Measurements from ENCODE around the gene GABARAP.
A peak's percentile ranks its signal among the peaks of the same experiment; 100 is the strongest.

The GABARAP gene

DNA sequence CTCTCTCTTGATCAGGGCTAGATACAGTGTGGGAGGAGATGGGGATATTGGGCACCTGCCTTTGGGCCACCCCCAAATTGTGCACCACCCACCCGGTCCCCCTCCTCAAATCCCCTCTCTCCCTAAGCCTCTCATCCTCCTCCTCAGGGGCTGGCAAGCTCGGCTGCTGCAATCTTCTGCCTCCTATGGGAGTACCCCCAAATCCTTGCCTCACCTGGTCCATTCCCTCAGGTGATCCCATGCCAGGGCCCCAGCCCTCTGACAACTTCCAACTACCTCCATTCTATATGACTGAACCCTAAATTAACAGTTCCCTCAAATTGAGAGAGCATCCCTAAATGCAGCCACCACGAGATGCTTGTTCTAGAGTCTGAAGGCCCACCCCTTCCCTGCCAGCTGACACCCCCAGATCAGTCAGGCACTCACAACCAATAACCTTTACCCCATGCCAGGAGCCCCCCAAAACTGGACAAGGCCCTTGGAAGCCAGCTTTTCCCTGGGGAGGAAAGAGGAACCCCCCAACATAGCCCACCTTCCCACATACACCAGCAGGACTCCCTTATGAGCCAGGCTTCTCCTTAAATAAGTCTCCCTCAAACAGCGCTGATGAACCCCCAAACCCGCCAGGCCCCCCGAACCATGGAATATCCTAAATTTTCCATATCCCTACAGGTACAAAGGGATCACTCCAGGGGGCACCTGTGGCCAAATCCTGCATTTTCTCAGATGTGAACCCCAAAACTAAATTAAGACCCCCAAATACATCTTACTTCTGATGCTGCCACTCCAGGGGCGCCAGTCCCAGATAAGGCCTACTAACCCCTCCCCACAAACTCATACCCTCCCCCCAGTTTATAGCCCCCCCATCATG, 25.8 kb downstream of the GABARAP start:
- H3K36me3 ChIP-seq (ENCODE audit: control insufficient read depth in 2 of 2, insufficient read depth in 1 of 2, low read length in 2 of 2), result peaks cover 0 to 6% of the 10 kb centered on the region in 2 experiments; a peak in 1 of 3 replicates
- no peaks in the 10 kb centered on the region for H3K9me3 ChIP-seq (ENCODE audit: control insufficient read depth, insufficient read depth, low read depth, low read length)
- TF ChIP-seq PATZ1 (tag by site-specific recombination; IDR thresholded peaks at IDR 0.05) (peak; percentile 62; the same call in 1 of the 2 replicates), ZBTB48 (tag by site-specific recombination; IDR thresholded peaks at IDR 0.05) (peak; percentile 67; the same call in 1 of the 2 replicates), ZFHX2 (tag by site-specific recombination; conservative IDR thresholded peaks at IDR 0.05) (peak; percentile 29; the same call in 1 of the 2 replicates), ZBTB10 (tag by site-specific recombination; IDR thresholded peaks at IDR 0.05) (peak; percentile 98), SCRT2 (tag by site-specific recombination; IDR thresholded peaks at IDR 0.05) (peak; percentile 81), CTCF (tag by site-specific recombination; IDR thresholded peaks at IDR 0.05) (no peak), GLIS2 (tag by site-specific recombination; IDR thresholded peaks at IDR 0.05) (peak; percentile 53)
- TF ChIP-seq, protein P1, sequence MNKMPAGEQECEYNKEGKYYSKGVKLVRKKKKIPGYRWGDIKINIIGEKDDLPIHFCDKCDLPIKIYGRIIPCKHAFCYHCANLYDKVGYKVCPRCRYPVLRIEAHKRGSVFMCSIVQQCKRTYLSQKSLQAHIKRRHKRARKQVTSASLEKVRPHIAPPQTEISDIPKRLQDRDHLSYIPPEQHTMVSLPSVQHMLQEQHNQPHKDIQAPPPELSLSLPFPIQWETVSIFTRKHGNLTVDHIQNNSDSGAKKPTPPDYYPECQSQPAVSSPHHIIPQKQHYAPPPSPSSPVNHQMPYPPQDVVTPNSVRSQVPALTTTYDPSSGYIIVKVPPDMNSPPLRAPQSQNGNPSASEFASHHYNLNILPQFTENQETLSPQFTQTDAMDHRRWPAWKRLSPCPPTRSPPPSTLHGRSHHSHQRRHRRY (tag by site-specific recombination; IDR thresholded peaks at IDR 0.05), result no peak
- CTCF ChIA-PET, result interaction anchor here (1.2 kb wide), 1 partner anchor 171 kb away, joined by 9 read pairs; no protein-coding TSS in a partner anchor
- H3K4me1 ChIP-seq (ENCODE audit: control insufficient read depth, insufficient read depth, low read length), result peaks cover 11% of the 10 kb centered on the region
- H3K4me3 ChIP-seq (ENCODE audit: low read depth, low read length), result no peak overlapping the region
- no peak overlapping the region for H3K27ac ChIP-seq (ENCODE audit: extremely low read depth, low read depth, low read length)
- POLR2A ChIA-PET, result interaction anchor here (0.8 to 1.1 kb wide), 3 partner anchors 23 to 113 kb away, joined by 3 to 4 read pairs (median 3); partner anchors contain the start of gene PHF23

- peaks cover 11% of the 10 kb centered on the region for H3K4me1 ChIP-seq (ENCODE audit: control insufficient read depth, insufficient read depth, low read length)
- ChIA-PET CTCF (interaction anchor here (1.2 kb wide), 1 partner anchor 170 kb away, joined by 9 read pairs; no protein-coding TSS in a partner anchor), POLR2A (interaction anchor here (0.8 to 2.7 kb wide), 5 partner anchors 7 to 114 kb away, joined by 3 to 10 read pairs (median 4); partner anchors contain the start of genes GABARAP and PHF23)
- no peaks in the 10 kb centered on the region for H3K9me3 ChIP-seq (ENCODE audit: control insufficient read depth, insufficient read depth, low read depth, low read length)
- no peak overlapping the region for H3K4me3 ChIP-seq (ENCODE audit: low read depth, low read length)
- H3K27ac ChIP-seq (ENCODE audit: extremely low read depth, low read depth, low read length), result no peak overlapping the region
- H3K36me3 ChIP-seq (ENCODE audit: control insufficient read depth in 2 of 2, insufficient read depth in 1 of 2, low read length in 2 of 2), result no peaks in the 10 kb centered on the region
- TF ChIP-seq PATZ1 (tag by site-specific recombination; IDR thresholded peaks at IDR 0.05) (peak; percentile 27; the same call in 1 of the 2 replicates), ZNF138 (tag by site-specific recombination; IDR thresholded peaks at IDR 0.05; ENCODE audit: borderline replicate concordance) (no peak), ZXDB (tag by site-specific recombination; IDR thresholded peaks at IDR 0.05) (no peak), KLF10 (tag by site-specific recombination; IDR thresholded peaks at IDR 0.05) (no peak), SP2 (tag by site-specific recombination; IDR thresholded peaks at IDR 0.05) (peak; percentile 21; the same call in 1 of the 2 replicates), ZNF311 (tag by site-specific recombination; IDR thresholded peaks at IDR 0.05; ENCODE audit: borderline replicate concordance) (no peak), WT1 (tag by site-specific recombination; IDR thresholded peaks at IDR 0.05) (no peak), ZNF530 (tag by site-specific recombination; IDR thresholded peaks at IDR 0.05; ENCODE audit: low read depth) (no peak), ZNF157 (tag by site-specific recombination; IDR thresholded peaks at IDR 0.05) (no peak)
- TF ChIP-seq, protein P2, sequence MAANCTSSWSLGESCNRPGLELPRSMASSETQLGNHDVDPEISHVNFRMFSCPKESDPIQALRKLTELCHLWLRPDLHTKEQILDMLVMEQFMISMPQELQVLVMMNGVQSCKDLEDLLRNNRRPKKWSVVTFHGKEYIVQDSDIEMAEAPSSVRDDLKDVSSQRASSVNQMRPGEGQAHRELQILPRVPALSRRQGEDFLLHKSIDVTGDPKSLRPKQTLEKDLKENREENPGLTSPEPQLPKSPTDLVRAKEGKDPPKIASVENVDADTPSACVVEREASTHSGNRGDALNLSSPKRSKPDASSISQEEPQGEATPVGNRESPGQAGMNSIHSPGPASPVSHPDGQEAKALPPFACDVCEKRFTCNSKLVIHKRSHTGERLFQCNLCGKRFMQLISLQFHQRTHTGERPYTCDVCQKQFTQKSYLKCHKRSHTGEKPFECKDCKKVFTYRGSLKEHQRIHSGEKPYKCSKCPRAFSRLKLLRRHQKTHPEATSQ (tag by site-specific recombination; IDR thresholded peaks at IDR 0.05), result no peak
- TF ChIP-seq, protein P3, sequence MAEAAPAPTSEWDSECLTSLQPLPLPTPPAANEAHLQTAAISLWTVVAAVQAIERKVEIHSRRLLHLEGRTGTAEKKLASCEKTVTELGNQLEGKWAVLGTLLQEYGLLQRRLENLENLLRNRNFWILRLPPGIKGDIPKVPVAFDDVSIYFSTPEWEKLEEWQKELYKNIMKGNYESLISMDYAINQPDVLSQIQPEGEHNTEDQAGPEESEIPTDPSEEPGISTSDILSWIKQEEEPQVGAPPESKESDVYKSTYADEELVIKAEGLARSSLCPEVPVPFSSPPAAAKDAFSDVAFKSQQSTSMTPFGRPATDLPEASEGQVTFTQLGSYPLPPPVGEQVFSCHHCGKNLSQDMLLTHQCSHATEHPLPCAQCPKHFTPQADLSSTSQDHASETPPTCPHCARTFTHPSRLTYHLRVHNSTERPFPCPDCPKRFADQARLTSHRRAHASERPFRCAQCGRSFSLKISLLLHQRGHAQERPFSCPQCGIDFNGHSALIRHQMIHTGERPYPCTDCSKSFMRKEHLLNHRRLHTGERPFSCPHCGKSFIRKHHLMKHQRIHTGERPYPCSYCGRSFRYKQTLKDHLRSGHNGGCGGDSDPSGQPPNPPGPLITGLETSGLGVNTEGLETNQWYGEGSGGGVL (tag by site-specific recombination; IDR thresholded peaks at IDR 0.05), result peak; percentile 53; the same call in 1 of the 2 replicates
Measured at GRCh38 chr17:7215652-7216180, 26.5 kb downstream of the GABARAP start.
